ENCODE data around the gene RSKR.
"Not testable (repeated sequence)": the region's sequence is repeated elsewhere in the genome, so short reads cannot be mapped to it uniquely, and the experiment has no call there.

RSKR gene, protein sequence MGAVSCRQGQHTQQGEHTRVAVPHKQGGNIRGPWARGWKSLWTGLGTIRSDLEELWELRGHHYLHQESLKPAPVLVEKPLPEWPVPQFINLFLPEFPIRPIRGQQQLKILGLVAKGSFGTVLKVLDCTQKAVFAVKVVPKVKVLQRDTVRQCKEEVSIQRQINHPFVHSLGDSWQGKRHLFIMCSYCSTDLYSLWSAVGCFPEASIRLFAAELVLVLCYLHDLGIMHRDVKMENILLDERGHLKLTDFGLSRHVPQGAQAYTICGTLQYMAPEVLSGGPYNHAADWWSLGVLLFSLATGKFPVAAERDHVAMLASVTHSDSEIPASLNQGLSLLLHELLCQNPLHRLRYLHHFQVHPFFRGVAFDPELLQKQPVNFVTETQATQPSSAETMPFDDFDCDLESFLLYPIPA

DNA sequence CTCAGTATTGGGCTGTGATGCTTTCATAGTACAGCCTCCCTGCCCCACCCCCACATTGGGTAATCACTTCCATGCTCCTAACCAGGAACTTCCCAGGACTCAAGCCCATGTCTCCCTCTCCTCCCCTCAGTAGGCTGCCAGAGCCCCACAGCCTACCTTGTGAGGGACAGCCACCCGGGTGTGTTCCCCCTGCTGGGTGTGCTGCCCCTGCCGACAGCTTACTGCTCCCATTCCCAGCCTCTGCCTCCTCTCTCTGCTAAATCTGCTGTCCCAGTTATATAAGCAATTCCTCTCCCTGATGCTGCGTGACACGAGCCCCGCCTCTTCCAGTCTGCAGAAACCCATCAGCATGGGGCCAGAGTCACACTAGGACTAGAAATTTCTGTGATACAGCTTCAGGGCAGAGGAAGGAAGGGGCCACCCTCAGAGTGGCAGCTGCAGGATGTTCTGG, at the start of gene RSKR:
RSKR (minus strand) TSS at position 255 of the 451 bp plus-strand sequence; CDS start at position 231, 24 bp downstream.
- H3K27me3 ChIP-seq (ENCODE audit: control insufficient read depth, insufficient read depth, low read length): no peaks in the 10 kb centered on the region
- peaks cover 33% of the 10 kb centered on the region for H3K4me1 ChIP-seq (ENCODE audit: control insufficient read depth, insufficient read depth, low read length)
- H3K9ac ChIP-seq (ENCODE audit: low read length): no peak within 1 kb of the TSS
- no peaks in the 10 kb centered on the region for H3K9me3 ChIP-seq (ENCODE audit: control insufficient read depth, low read length)
- no peak within 1 kb of the TSS for H3K4me3 ChIP-seq (ENCODE audit: low read length)
- peaks cover 20% of the 10 kb centered on the region for H3K36me3 ChIP-seq (ENCODE audit: control insufficient read depth, insufficient read depth, low read length)

DNA sequence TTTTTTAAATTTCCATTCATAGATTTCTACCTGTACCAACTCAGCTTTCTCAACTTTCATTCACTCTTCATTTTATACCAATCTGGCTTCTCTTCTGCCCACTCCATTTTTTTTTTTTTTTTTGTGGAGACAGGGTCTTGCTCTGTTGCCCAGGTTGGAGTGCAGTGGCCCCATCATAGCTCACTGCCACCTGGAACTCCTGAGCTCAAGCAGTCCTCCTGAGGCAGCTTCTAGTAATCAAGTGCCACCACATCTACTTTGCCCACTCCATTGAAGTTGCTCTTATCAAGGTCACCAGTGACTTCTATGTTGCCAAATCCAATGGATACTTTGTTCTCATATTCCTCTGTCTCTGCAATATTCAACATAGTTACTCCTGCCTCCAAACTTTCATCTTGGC, 49.7 kb upstream of the RSKR start:
- H3K36me3 ChIP-seq (ENCODE audit: control insufficient read depth, insufficient read depth, low read length): no peaks in the 10 kb centered on the region
- H3K4me3 ChIP-seq (ENCODE audit: low read length): no peak overlapping the region
- no peak overlapping the region for H3K9ac ChIP-seq (ENCODE audit: low read length)
- no peaks in the 10 kb centered on the region for H3K27me3 ChIP-seq (ENCODE audit: control insufficient read depth, insufficient read depth, low read length)
- H3K4me1 ChIP-seq (ENCODE audit: control insufficient read depth, insufficient read depth, low read length): peaks cover 15% of the 10 kb centered on the region
- H3K9me3 ChIP-seq (ENCODE audit: control insufficient read depth, low read length): no peaks in the 10 kb centered on the region

DNA sequence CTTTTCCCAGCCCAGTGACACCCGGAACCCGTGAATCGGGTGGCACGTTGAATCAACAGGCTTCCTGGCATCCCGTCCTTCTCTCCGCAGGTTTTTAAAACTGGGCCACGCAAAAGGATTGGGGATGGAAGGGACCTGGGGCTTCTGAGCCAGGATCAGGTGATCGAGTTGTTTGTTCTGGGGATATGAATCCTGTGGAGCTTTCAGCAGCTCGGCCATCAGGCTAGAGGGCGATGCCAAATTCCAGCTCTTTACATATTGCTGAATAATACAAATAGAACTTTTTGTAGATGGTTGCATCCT, 48.5 kb upstream of the RSKR start:
- Histone ChIP-seq H3K9me3 (ENCODE audit: control insufficient read depth, low read length) (no peaks in the 10 kb centered on the region), H3K9ac (ENCODE audit: low read length) (peak overlapping the region; percentile 97), H3K36me3 (ENCODE audit: control insufficient read depth, insufficient read depth, low read length) (no peaks in the 10 kb centered on the region), H3K27me3 (ENCODE audit: control insufficient read depth, insufficient read depth, low read length) (no peaks in the 10 kb centered on the region), H3K4me1 (ENCODE audit: control insufficient read depth, insufficient read depth, low read length) (peaks cover 15% of the 10 kb centered on the region), H3K4me3 (ENCODE audit: low read length) (peak overlapping the region; percentile 52)

DNA sequence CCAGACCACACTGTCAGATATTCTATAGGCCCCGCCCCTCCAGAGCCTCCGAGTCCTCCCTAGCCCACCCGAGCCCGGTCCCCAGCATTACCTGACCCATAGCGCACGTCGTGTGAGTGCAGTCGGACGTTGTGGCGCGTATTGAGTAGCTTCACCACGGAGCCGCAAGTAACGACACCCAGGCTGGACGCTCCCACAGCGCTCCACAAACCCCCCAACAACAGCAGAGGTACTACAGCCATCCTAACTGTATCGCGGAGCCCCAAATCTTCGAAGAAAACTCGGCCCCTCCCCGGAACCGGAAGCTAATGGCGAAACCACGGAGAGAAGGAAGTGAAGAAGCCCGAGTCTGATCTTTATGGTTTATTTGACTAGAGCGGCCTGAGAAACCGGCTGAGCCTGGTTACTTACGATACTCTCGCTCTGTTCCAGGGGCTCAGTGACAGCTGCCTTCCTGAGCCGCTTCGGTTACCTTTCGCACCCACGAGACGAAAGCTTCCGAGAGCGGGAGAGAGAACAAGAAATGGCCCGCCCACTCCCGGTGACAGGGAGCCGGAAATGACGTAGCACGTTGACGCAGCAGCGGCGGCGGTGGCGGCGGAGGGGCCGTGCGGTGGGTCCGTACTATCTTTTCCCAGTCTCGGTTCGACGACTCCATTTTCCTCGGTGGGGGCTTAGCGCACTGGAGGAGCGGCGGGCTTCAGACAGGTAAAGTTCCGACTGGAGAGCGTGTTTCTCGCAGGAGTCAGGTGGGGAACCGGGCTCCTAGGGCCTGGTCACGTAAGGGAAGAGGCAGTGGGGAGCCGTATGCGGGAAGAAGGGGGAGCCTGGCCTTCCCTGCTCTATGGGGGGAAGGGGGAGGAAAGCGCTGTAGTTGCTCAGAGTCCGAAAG, 47.9 kb upstream of the RSKR start, which contains the start of the genes SDF2 and SUPT6H:
SDF2 (minus strand) TSS at position 272 of the 892 bp plus-strand sequence; CDS start at position 242, 30 bp downstream.
SUPT6H (plus strand) TSS at position 571 of the 892 bp plus-strand sequence. CDS start 11,197 bp downstream, outside the sequence.
- Histone ChIP-seq H3K4me3 (ENCODE audit: low read length) (peak within 1 kb of the TSS; percentile 52), H3K9ac (ENCODE audit: low read length) (peak within 1 kb of the TSS; percentile 97), H3K27me3 (ENCODE audit: control insufficient read depth, insufficient read depth, low read length) (no peaks in the 10 kb centered on the region), H3K4me1 (ENCODE audit: control insufficient read depth, insufficient read depth, low read length) (peaks cover 15% of the 10 kb centered on the region), H3K36me3 (ENCODE audit: control insufficient read depth, insufficient read depth, low read length) (no peaks in the 10 kb centered on the region), H3K9me3 (ENCODE audit: control insufficient read depth, low read length) (no peaks in the 10 kb centered on the region)

DNA sequence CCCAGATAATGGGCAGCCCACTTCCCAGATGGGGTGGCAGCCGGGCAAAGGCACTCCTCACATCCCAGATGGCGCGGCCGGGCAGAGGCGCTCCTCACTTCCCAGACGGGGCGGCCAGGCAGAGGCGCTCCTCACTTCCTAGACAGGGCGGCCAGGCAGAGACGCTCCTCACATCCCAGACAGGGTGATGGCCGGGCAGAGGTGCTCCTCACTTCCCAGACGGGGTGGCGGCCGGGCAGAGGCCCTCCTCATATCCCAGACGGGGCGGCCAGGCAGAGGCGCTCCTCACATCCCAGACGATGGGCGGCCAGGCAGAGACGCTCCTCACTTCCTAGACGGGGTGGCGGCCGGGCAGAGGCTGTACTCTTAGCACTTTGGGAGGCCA, 45.5 kb upstream of the RSKR start:
- not testable (repeated sequence) for H3K36me3 ChIP-seq (ENCODE audit: control insufficient read depth, insufficient read depth, low read length); H3K4me3 ChIP-seq (ENCODE audit: low read length); H3K27me3 ChIP-seq (ENCODE audit: control insufficient read depth, insufficient read depth, low read length); H3K9me3 ChIP-seq (ENCODE audit: control insufficient read depth, low read length); H3K9ac ChIP-seq (ENCODE audit: low read length)
- H3K4me1 ChIP-seq (ENCODE audit: control insufficient read depth, insufficient read depth, low read length): peaks cover 15% of the 10 kb centered on the region

DNA sequence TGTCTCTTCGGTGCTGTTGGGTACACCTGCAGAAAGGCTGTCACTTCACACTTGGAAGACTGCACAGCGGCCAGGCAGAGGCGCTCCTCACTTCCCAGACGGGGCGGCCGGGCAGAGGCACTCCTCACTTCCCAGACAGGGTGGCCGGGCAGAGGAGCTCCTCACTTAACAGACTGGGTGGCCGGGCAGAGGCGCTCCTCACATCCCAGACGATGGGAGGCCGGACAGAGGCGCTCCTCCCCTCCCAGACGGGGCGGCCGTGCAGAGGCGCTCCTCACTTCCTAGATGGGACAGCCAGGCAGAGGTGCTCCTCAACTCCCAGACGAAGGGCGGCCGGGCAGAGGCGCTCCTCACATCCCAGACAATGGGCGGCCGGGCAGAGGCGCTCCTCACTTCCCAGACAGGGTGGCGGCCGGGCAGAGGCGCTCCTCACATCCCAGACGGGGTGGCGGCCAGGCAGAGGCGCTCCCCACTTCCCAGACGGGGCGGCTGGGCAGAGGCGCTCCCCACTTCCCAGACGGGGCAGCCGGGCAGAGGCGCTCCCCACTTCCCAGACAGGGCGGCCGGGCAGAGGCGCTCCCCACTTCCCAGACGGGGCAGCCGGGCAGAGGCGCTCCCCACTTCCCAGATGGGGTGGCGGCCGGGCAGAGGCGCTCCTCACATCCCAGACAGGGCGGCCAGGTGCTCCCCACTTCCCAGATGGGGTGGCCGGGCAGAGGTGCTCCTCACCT, 44.9 kb upstream of the RSKR start:
- not testable (repeated sequence) for H3K36me3 ChIP-seq (ENCODE audit: control insufficient read depth, insufficient read depth, low read length); H3K9ac ChIP-seq (ENCODE audit: low read length); H3K4me3 ChIP-seq (ENCODE audit: low read length); H3K9me3 ChIP-seq (ENCODE audit: control insufficient read depth, low read length); H3K27me3 ChIP-seq (ENCODE audit: control insufficient read depth, insufficient read depth, low read length)
- H3K4me1 ChIP-seq (ENCODE audit: control insufficient read depth, insufficient read depth, low read length): peaks cover 15% of the 10 kb centered on the region

DNA sequence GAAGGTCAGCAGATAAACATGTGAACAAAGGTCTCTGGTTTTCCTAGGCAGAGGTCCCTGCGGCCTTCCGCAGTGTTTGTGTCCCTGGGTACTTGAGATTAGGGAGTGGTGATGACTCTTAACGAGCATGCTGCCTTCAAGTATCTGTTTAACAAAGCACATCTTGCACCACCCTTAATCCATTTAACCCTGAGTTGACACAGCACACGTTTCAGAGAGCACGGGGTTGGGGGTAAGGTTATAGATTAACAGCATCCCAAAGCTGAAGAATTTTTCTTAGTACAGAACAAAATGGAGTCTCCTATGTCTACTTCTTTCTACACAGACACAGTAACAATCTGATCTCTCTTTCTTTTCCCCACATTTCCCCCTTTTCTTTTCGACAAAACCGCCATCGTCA, 44.4 kb upstream of the RSKR start:
- H3K9ac ChIP-seq (ENCODE audit: low read length); H3K9me3 ChIP-seq (ENCODE audit: control insufficient read depth, low read length); H3K36me3 ChIP-seq (ENCODE audit: control insufficient read depth, insufficient read depth, low read length); H3K27me3 ChIP-seq (ENCODE audit: control insufficient read depth, insufficient read depth, low read length); H3K4me3 ChIP-seq (ENCODE audit: low read length): not testable (repeated sequence)
- peaks cover 14% of the 10 kb centered on the region for H3K4me1 ChIP-seq (ENCODE audit: control insufficient read depth, insufficient read depth, low read length)

DNA sequence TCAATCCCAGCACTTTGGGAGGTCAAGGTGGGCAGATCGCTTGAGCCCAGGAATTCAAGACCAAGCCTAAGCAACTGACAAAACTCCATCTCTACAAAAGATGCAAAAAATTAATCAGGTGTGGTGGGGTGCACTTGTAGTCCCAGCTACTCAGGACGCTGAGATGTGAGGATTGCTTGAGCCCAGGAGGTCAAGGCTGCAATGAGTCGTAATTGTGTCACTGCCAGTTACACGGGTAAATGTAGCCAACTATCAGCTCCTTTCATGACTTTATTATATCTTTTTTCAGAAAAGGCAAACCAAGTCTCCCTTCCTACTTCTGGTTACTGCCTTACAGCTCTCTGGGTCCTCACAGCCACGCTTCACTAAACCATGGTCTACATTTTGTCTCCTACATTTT, 43.8 kb upstream of the RSKR start:
- Histone ChIP-seq H3K4me1 (ENCODE audit: control insufficient read depth, insufficient read depth, low read length) (peaks cover 8% of the 10 kb centered on the region), H3K36me3 (ENCODE audit: control insufficient read depth, insufficient read depth, low read length) (no peaks in the 10 kb centered on the region), H3K27me3 (ENCODE audit: control insufficient read depth, insufficient read depth, low read length) (no peaks in the 10 kb centered on the region)

DNA sequence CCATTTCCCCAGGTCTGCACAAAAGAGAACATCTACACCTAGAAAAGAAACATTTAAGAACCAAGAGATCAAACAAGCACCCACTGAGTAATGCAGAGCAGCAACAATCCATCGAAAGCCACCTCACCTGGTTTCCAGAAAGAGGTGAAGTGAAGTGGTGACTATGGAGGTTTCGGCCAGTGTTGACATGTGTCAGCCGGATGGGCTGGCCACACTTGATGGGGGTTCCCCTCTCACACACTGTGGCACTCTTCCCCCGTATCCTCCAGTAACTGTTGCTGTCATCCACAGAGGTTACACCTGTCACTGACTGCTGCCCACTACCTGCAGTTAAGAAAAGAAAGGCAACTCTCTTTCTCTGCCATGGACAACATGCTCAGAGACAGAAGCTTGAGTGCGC, 41.2 kb upstream of the RSKR start:
- H3K27me3 ChIP-seq (ENCODE audit: control insufficient read depth, insufficient read depth, low read length): no peaks in the 10 kb centered on the region
- H3K4me1 ChIP-seq (ENCODE audit: control insufficient read depth, insufficient read depth, low read length): peaks cover 3% of the 10 kb centered on the region
- H3K9me3 ChIP-seq (ENCODE audit: control insufficient read depth, low read length): no peaks in the 10 kb centered on the region
- no peaks in the 10 kb centered on the region for H3K36me3 ChIP-seq (ENCODE audit: control insufficient read depth, insufficient read depth, low read length)
- no peak overlapping the region for H3K9ac ChIP-seq (ENCODE audit: low read length)
- no peak overlapping the region for H3K4me3 ChIP-seq (ENCODE audit: low read length)

More for the DNA sequence above, 43.8 kb upstream of the RSKR start:
- no peaks in the 10 kb centered on the region for H3K9me3 ChIP-seq (ENCODE audit: control insufficient read depth, low read length)
- no peak overlapping the region for H3K4me3 ChIP-seq (ENCODE audit: low read length)
- no peak overlapping the region for H3K9ac ChIP-seq (ENCODE audit: low read length)

DNA sequence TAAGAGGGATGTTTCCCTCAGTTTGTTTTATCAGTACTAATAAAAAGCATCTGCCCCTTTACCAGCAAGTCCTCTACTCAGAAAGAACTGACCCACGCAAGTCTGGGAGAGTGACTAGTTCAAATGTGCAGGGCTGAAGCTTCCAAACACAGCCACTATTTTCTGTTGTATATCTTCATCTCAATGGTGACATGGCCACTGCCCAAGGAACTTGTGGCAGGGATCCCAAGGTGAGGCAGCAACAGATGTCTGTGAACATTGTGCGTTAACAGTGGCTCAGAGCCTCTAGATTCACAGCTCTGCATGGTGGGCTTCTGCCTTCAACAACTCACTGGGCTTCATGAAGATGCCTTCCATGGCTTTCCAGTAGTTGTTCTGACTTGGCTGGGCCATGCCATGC, 34.7 kb upstream of the RSKR start:
- peaks cover 7% of the 10 kb centered on the region for H3K36me3 ChIP-seq (ENCODE audit: control insufficient read depth, insufficient read depth, low read length)
- H3K27me3 ChIP-seq (ENCODE audit: control insufficient read depth, insufficient read depth, low read length): no peaks in the 10 kb centered on the region
- H3K4me3 ChIP-seq (ENCODE audit: low read length): no peak overlapping the region

DNA sequence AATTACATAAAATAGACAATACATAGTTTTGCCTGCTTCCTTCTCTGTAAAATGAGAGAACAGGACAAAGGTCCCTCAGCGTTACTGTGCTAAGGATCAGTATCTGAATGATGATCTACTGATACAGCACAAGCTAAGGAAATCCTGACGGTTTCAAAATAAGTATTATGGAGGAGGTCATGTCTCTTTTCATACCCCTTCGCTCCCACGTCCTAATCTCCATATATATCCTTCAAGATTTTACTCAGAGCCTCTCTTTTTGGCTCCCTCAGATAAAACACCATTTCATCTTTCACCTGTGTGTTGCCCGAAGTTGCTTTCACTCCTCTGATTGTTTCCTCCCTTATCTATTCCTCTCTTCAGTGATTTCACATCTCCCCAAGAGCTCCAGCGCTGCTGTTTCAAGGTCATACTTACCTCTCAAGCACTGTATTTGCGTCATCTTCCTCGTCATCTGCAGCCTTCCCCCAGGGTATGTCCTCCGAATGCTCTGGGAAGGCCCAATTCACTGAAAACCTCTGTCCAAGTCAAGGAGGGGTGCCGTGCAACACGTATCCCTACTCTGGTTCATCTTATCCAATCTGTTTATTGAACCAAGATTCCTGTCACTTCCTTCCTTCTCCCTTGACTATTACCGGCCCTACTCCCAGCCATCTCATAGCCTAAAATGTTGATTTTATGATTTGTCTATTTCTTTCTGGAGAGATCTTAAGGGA, 32.2 kb upstream of the RSKR start:
- Histone ChIP-seq H3K27me3 (ENCODE audit: control insufficient read depth, insufficient read depth, low read length) (no peaks in the 10 kb centered on the region), H3K36me3 (ENCODE audit: control insufficient read depth, insufficient read depth, low read length) (peaks cover 7% of the 10 kb centered on the region), H3K4me3 (ENCODE audit: low read length) (peak overlapping the region; percentile 18), H3K9me3 (ENCODE audit: control insufficient read depth, low read length) (no peaks in the 10 kb centered on the region), H3K9ac (ENCODE audit: low read length) (peak overlapping the region; percentile 63), H3K4me1 (ENCODE audit: control insufficient read depth, insufficient read depth, low read length) (peaks cover 31% of the 10 kb centered on the region)

More for the DNA sequence above, 34.7 kb upstream of the RSKR start:
- Histone ChIP-seq H3K9me3 (ENCODE audit: control insufficient read depth, low read length) (no peaks in the 10 kb centered on the region), H3K9ac (ENCODE audit: low read length) (no peak overlapping the region), H3K4me1 (ENCODE audit: control insufficient read depth, insufficient read depth, low read length) (peaks cover 24% of the 10 kb centered on the region)
